Keratinocyte (primary cell): ENCODE measurements around the gene CCDC201. TPM values are rescaled to one million over a fixed set of nuclear protein-coding genes. Genes with fewer than 3 reads are reported as not detected.

Experiments used
- DNase-seq: peaks from one replicate; pipeline ENCODE4 v3.0.0-alpha.2; 2011; ENCODE audit warnings: low read depth, missing footprints, low spot score
- FAIRE-seq: peaks from 2 replicates; lab custom pipeline; 2011; peaks lifted over from hg19 to GRCh38; lab: Jason Lieb, UNC
- H2AFZ ChIP-seq: 2 replicates; pipeline ENCODE4 v1.6.0; 2012; ENCODE audit warnings: low read length, control low read depth, inconsistent platforms; ENCODE audit not compliant: control insufficient read depth
- H3K27ac ChIP-seq: 2 replicates; pipeline ENCODE4 v1.5.1; 2011; ENCODE audit warnings: low read length; ENCODE audit not compliant: control insufficient read depth, insufficient read depth
- H3K27me3 ChIP-seq: 3 replicates; pipeline ENCODE4 v1.6.0; 2011; ENCODE audit warnings: low read length; ENCODE audit not compliant: control insufficient read depth, insufficient read depth; ENCODE audit errors: extremely low read depth
- H3K36me3 ChIP-seq, 2 experiments: 2 replicates in 1 of 2; 3 replicates in 1 of 2; pipeline ENCODE4 v1.5.1; 2011; ENCODE audit warnings: low read length in 2 of 2, mild to moderate bottlenecking in 1 of 2; ENCODE audit not compliant: control insufficient read depth in 2 of 2, insufficient read depth in 2 of 2; ENCODE audit errors: extremely low read depth in 1 of 2
- H3K4me1 ChIP-seq: 3 replicates; pipeline ENCODE4 v1.5.1; 2011; ENCODE audit warnings: low read length; ENCODE audit not compliant: control insufficient read depth, insufficient read depth; ENCODE audit errors: extremely low read depth
- H3K4me2 ChIP-seq: 3 replicates; pipeline ENCODE4 v1.6.0; 2011; ENCODE audit warnings: low read depth, low read length; ENCODE audit not compliant: control insufficient read depth, insufficient read depth; ENCODE audit errors: extremely low read depth
- H3K4me3 ChIP-seq, 3 experiments: fragments of 200-600 bp in 1 of 3; sonication (generic) in 1 of 3; 2 replicates in 2 of 3; 3 replicates in 1 of 3; pipeline ENCODE4 v1.5.1; 2011 to 2016; ENCODE audit warnings: low read length in 3 of 3, mild to moderate bottlenecking in 3 of 3, control low read depth in 2 of 3, inconsistent platforms in 1 of 3, low read depth in 1 of 3, mixed read lengths in 1 of 3, mixed run types in 1 of 3, moderate library complexity in 1 of 3; ENCODE audit not compliant: control insufficient read depth in 2 of 3, insufficient read depth in 2 of 3; ENCODE audit errors: extremely low read depth in 1 of 3
- H3K79me2 ChIP-seq: 2 replicates; pipeline ENCODE4 v1.6.0; 2012; ENCODE audit warnings: low read length; ENCODE audit not compliant: control insufficient read depth, insufficient read depth
- H3K9ac ChIP-seq: 3 replicates; pipeline ENCODE4 v1.6.0; 2011; ENCODE audit warnings: low read length; ENCODE audit not compliant: control insufficient read depth, insufficient read depth; ENCODE audit errors: extremely low read depth
- H3K9me1 ChIP-seq: 3 replicates; pipeline ENCODE4 v1.6.0; 2011; ENCODE audit warnings: low read length; ENCODE audit not compliant: control insufficient read depth, insufficient read depth; ENCODE audit errors: extremely low read depth
- H3K9me3 ChIP-seq: 2 replicates; pipeline ENCODE4 v1.5.1; 2012; ENCODE audit warnings: low read depth, low read length; ENCODE audit not compliant: control insufficient read depth
- H4K20me1 ChIP-seq: 3 replicates; pipeline ENCODE4 v1.6.0; 2011; ENCODE audit warnings: low read length; ENCODE audit not compliant: control insufficient read depth, insufficient read depth; ENCODE audit errors: extremely low read depth
- EZH2 ChIP-seq: IDR thresholded peaks from one replicate; pipeline ENCODE4 v1.6.1; 2012; ENCODE audit warnings: inconsistent platforms, mild to moderate bottlenecking, low read length, moderate library complexity
- dilution Hi-C: fragments of 300-500 bp; cut with MboI; formaldehyde crosslinking; loops from one replicate; pipeline ENCODE4 v1.7.0; 2020; ENCODE audit warnings: low sequenced_read_pairs; ENCODE audit not compliant: extremely low pct_ligation_motif_present
- polyA plus RNA-seq, 5 experiments: library from polyadenylated mRNA; depleted of rRNA in 3 of 5; stranded (reverse) in 3 of 5; stranded (forward) in 1 of 5; unstranded in 1 of 5; fragments of >200 nt; gene quantifications; 1 replicate in 1 of 5; 2 replicates in 3 of 5; 3 replicates in 1 of 5; pipeline versions ENCODE4 v1.2.1 to v1.2.3, GENCODE V29; 2011 to 2012; ENCODE audit warnings: missing spikeins in 2 of 5, low read depth in 1 of 5, low replicate concordance in 1 of 5
- TF ChIP-seq, protein P1 (sequence below), 3 experiments: IDR thresholded peaks in 1 of 3; conservative IDR thresholded peaks in 1 of 3; optimal IDR thresholded peaks in 1 of 3; 2 replicates in 2 of 3; 3 replicates in 1 of 3; pipeline versions ENCODE3 to v1.5.1; 2011; ENCODE audit warnings: low read length in 3 of 3, mild to moderate bottlenecking in 3 of 3, moderate library complexity in 2 of 3, control low read depth in 1 of 3, inconsistent platforms in 1 of 3; ENCODE audit not compliant: insufficient read depth in 2 of 3; ENCODE audit errors: extremely low read depth in 1 of 3

The CCDC201 gene
- polyA plus RNA-seq, 1 donor (not counting 4 experiments of a cell fraction or from before 2014, with no cell fraction given), result not detected

DNA sequence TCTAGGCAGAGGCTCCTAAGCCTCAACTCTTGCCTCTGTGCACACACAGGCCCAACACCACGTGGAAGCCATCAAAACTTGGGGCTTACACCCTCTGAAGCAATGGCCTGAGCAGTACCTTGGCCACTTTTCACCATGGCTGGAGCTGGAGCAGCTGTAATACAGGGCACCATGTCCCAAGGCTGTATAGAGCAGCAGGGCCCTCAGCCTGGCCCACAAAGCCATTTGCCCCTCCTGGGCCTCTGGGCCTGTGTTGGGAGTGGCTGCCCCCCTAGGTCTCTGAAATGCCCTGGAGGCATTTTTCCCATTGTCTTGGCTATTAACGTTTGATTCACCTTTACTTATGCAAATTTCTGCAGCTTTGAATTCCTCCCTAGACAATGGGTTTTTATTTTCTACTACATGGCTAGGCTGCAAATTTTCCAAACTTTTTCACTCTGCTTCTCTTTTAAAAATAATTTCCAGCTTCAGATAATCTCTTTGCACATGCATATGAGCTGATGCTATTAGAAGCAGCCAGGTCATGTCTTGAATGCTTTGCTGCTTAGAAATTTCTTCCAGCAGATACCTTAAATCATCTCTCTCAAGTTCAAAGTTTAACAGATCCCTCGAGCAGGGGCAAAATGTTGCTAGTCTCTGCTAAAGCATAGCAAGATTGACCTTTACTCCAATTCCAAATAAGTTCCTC lies 5.7 kb upstream of the CCDC201 start:
- DNase-seq (no peak), FAIRE-seq (no peak)
- Histone ChIP-seq H4K20me1 (no peaks in the 10 kb centered on the region), H3K9me1 (no peaks in the 10 kb centered on the region), H3K9ac (no peak overlapping the region), H3K79me2 (no peaks in the 10 kb centered on the region), H3K4me3 (no peak overlapping the region), H3K27me3 (no peaks in the 10 kb centered on the region), H3K36me3 (no peaks in the 10 kb centered on the region), H3K4me2 (no peak overlapping the region), H3K9me3 (peaks cover 1% of the 10 kb centered on the region), H2AFZ (no peak overlapping the region), H3K4me1 (peaks cover 14% of the 10 kb centered on the region), H3K27ac (no peak overlapping the region)
- TF ChIP-seq EZH2, result no peak
- TF ChIP-seq, protein P1, sequence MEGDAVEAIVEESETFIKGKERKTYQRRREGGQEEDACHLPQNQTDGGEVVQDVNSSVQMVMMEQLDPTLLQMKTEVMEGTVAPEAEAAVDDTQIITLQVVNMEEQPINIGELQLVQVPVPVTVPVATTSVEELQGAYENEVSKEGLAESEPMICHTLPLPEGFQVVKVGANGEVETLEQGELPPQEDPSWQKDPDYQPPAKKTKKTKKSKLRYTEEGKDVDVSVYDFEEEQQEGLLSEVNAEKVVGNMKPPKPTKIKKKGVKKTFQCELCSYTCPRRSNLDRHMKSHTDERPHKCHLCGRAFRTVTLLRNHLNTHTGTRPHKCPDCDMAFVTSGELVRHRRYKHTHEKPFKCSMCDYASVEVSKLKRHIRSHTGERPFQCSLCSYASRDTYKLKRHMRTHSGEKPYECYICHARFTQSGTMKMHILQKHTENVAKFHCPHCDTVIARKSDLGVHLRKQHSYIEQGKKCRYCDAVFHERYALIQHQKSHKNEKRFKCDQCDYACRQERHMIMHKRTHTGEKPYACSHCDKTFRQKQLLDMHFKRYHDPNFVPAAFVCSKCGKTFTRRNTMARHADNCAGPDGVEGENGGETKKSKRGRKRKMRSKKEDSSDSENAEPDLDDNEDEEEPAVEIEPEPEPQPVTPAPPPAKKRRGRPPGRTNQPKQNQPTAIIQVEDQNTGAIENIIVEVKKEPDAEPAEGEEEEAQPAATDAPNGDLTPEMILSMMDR (optimal IDR thresholded peaks at IDR 0.05 in 1 of 3, IDR thresholded peaks at IDR 0.05 in 1 of 3, conservative IDR thresholded peaks at IDR 0.05 in 1 of 3; ENCODE audit: extremely low read depth in 1 of 3, insufficient read depth in 2 of 3, low read length in 3 of 3), result no peak
- dilution Hi-C loops, result no loop called here

- H3K79me2 ChIP-seq, result no peaks in the 10 kb centered on the region
- H3K9me3 ChIP-seq, result peaks cover 1% of the 10 kb centered on the region
- no peak overlapping the region for H3K4me2 ChIP-seq
- FAIRE-seq (no peak), DNase-seq (no peak)
- dilution Hi-C loops, result no loop called here
- no peaks in the 10 kb centered on the region for H4K20me1 ChIP-seq
- H3K4me3 ChIP-seq, result no peak overlapping the region
- H3K36me3 ChIP-seq, result no peaks in the 10 kb centered on the region
- no peak overlapping the region for H2AFZ ChIP-seq
- no peak overlapping the region for H3K9ac ChIP-seq
- no peak for TF ChIP-seq EZH2
- TF ChIP-seq, protein P1 (optimal IDR thresholded peaks at IDR 0.05 in 1 of 3, IDR thresholded peaks at IDR 0.05 in 1 of 3, conservative IDR thresholded peaks at IDR 0.05 in 1 of 3; ENCODE audit: extremely low read depth in 1 of 3, insufficient read depth in 2 of 3, low read length in 3 of 3), result no peak
- H3K27ac ChIP-seq, result no peak overlapping the region
- no peaks in the 10 kb centered on the region for H3K27me3 ChIP-seq
- H3K9me1 ChIP-seq, result no peaks in the 10 kb centered on the region
- peaks cover 18% of the 10 kb centered on the region for H3K4me1 ChIP-seq
These were observed 3.6 kb upstream of the CCDC201 start for GRCh38 chr7:45876519-45876918.
